Stimulated activated CD4-positive, alpha-beta T cell treated with anti-CD3 and anti-CD28 coated beads, Interleukin-4, amount 100 ng/mL, for 1 hour (primary cell): ENCODE data around the gene GNLY.

Experiments used
- DNase-seq: peaks from one replicate; pipeline ENCODE4 v3.0.0-alpha.2; 2020

Gene GNLY

GRCh38 chr2:85730686-85731230 lies 36.6 kb downstream of the GNLY start:
- no peak for DNase-seq

DNA sequence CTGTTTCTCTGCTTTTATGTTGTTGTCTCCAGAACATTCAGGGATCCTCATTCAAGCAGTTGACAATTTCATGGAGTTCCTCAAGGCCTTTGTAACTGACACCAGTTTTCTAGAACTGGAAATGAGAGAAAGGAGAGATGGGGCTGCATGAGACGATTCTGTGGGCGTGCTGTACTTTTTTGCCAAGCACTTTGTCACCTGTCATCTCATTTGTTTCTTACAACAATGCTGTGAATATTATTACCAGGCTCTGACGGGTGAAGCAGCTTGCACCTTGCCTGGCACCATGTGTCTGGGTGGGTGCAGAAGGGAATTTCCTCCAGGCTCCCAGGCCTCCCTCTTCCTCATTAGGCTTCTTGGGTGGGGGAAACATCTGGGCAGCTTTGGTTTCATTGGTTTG lies 37.4 kb downstream of the GNLY start:
- DNase-seq: no peak

GRCh38 chr2:85732467-85733120 lies 38.4 kb downstream of the GNLY start:
- no peak for DNase-seq

- DNase-seq: no peak
Measured at GRCh38 chr2:85733121-85733960, 39.2 kb downstream of the GNLY start.

- no peak for DNase-seq
Measured at GRCh38 chr2:85734015-85734414, 39.9 kb downstream of the GNLY start.

GRCh38 chr2:85734942-85735608 lies 40.9 kb downstream of the GNLY start:
- no peak for DNase-seq

GRCh38 chr2:85735691-85736090 lies 41.5 kb downstream of the GNLY start:
- no peak for DNase-seq

- DNase-seq: no peak
Measured at GRCh38 chr2:85736456-85737355, 42.5 kb downstream of the GNLY start.

GRCh38 chr2:85737481-85737880 lies 43.3 kb downstream of the GNLY start:
- DNase-seq: no peak

- no peak for DNase-seq
Measured at GRCh38 chr2:85737961-85738360, 43.8 kb downstream of the GNLY start.

GRCh38 chr2:85740193-85740592 lies 46.0 kb downstream of the GNLY start:
- no peak for DNase-seq

DNA sequence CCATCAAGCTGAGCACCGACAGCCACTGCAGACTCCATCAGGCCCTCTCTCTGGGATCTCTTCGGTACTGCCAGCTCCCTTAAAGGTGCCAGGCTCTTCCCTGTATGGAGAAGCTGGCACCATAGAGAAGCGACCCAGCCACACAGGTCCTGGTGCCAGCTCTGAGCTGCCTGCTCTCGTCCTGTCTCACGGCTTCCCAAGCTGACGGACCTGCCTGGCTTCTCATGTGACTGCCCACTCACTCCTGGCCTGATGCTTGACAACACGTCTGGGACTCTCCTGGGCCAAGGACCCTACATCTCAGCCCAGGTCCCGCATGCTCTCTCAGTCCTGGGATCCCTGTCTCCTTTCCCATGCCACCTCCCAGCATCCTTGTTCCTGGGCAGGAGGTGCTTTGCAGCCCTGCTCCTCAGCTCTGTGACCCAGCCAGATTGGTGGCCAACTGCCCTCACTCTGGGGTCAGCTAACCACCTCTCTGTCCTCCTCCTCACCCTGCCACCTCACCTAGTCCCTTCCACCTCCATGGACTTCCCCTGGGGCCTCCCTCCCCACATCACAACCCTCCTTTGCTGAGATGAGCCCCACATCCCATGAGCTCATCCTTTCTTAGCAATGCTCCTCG lies 47.2 kb downstream of the GNLY start:
- DNase-seq: no peak

- no peak for DNase-seq
Measured at GRCh38 chr2:85741833-85742455, 47.8 kb downstream of the GNLY start.

- DNase-seq: no peak
Measured at GRCh38 chr2:85743304-85743978, 49.3 kb downstream of the GNLY start.

DNA sequence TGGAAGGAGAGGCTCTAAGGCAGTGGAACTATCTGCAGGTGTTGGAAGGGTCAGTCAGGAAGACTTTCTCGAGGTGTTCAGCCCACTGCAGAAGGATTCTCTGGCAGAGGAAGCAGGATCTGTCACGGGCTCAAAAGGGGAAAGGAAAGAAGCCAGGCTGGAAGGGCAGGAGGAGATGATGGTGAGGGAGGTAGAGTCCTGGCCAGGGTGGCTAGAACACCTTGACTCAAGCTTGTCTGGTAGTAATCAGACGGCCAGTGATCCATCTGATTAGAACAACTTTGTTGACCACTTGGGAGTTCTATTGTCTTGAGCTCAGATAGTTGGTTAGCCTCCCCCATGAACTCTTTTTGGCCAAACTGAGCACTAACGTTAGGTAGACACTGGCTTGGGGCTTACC lies 49.9 kb downstream of the GNLY start:
- DNase-seq: no peak

DNA sequence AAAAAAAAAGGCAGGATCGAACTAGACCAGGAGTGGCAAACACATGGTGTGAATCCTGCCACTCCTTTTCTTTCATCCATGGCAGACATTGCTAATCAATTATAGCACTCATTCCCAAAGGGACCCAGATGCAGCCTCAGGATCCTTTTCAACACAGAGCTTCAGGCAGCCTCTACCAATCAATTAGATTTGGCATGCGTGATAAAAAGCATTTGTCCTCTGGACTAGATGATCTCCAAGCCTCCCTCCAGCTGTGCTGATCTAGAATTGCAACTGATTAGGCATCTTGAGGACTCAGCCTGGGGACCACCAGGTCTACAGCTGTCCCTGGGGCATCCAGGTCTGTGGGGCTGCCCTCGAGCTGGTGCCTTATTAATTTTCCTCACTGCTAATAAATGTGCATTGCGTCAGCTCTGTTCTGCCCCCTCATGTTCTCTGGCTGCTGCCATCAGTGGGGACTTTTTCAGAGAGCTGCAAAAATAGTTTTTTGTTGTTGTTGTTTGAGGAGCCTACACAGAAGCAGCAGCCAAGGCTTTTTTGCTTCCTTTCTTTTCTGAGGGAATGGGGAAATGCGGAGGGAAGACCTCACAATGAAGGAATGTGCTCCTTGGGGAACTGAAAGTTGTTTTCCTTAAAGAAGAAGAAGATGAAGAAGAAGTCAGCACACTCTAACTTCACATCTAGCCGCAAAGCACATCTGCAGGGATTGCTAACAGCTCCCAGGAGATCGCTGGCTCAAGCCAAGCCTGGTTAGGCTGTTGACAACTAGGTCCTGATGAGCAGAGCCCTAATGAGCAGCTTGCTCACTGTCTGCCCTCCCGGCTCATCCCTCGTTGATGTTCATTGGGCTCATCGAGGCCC lies 50.8 kb downstream of the GNLY start:
- DNase-seq: no peak

GRCh38 chr2:85745619-85746018 lies 51.5 kb downstream of the GNLY start:
- no peak for DNase-seq

DNA sequence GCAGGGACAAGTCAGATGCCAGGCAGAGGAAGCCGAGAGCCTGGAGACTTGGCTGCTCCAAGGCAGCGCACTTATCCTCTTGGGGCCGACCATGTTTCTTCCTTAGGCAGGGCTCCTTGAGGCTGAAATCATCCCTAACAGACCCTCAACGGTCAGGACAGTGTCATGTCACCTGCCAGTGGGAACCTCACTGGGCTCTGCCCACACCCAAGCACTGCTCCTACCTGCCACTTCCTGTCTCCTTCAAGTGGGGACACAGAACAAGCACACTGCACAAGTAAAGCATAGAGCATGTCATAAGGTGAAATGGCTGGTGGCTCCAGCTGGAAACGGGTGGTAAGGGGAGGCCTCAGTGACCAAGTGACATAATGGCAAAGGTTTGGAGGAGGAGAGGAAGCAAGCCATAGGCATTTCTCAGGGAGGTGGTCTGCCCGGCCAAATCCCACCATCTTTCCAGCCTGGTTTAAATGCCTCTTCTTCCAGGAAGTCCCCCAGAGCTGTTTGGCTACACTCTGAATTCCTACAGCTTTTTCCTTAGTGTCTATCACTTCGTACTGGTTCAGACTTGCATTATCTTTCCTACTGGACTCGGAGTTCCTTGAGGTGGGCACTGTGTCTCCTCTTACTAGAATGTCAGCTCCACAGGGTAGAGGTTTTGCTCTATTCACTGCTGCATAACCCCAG lies 52.3 kb downstream of the GNLY start:
- DNase-seq: no peak

DNA sequence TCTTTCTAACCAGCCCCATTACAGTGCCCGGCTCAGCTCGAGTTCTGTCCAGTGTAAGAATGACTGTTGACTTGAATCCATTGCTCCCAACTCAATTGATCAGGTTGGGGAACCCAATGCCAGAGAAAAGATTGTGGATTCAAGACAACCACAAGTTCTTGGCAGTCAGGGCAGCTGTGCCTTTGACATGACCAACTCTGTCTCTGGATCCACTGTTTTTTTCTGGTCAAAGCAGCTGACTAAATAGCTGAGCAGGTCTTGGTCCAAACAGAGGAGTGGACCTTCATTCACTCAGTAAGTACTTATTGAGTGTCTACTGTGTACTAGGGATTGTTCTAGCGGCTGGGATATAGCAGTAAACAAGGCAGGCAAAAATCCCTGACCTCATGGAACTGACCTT lies 53.3 kb downstream of the GNLY start:
- DNase-seq: no peak
